GM19328 (cell line): Measurements from ENCODE around the gene RAB39B.

Experiments
- ATAC-seq: cut with Tn5 transposase; IDR thresholded peaks from one replicate; pipeline ENCODE4 v1.9.1; 2021; ENCODE audit warnings: mild to moderate bottlenecking, moderate library complexity; ENCODE audit not compliant: unreplicated experiment

Gene RAB39B

GRCh38 chrX:155216179-155216939, 47.9 kb downstream of the RAB39B start, which contains the start of gene VBP1:
Gene VBP1 (plus strand): TSS chrX:155216460. CDS start chrX:155216483, 23 bp downstream.
- peak; percentile 96 for ATAC-seq

- peak; percentile 27 for ATAC-seq
These were observed 48.7 kb downstream of the RAB39B start for GRCh38 chrX:155215443-155216178.

DNA sequence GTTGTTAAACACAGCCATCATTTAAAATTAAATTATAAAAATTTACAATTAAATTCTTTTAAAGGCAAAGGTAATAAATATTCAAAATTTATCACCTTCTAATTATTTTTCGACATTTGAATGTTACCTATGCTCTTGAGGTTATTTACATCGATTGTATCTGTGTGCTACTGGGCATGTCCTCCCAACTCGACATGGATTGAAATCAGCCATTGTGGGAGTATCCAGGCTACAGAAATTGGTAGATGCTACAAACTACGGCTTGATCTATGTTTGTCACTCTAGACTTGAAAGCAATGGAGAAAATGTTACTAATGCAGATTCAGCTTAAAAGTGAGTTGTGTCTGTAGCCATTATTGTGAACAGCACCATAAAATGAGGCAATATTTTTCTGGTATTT, 50.6 kb downstream of the RAB39B start:
- no peak for ATAC-seq

- no peak for ATAC-seq
These were observed 53.1 kb downstream of the RAB39B start for GRCh38 chrX:155211208-155211607.
